ENCODE data around the gene RALY.
A peak's percentile ranks its signal among the peaks of the same experiment; 100 is the strongest.

RALY gene

DNA sequence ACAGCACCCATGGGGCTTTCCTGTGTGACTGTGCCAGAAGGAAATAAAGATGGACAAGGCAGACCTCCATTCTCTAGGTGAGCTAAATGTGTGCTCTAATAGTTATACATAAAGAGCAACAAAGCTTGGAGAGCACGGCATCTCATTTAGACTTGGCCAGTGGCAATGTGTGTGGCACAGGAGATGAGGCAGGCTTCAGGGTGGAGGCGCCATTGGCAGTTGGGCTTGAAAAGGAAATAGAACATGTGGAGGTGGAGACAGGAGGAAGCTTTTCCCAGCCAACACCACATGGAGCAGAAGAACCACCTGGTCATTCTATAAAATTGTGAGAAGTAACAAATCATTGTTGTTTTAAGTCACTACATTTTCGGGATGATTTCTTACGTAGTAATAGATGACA, 3.6 kb upstream of the RALY start:
- no peak for DNase-seq

DNA sequence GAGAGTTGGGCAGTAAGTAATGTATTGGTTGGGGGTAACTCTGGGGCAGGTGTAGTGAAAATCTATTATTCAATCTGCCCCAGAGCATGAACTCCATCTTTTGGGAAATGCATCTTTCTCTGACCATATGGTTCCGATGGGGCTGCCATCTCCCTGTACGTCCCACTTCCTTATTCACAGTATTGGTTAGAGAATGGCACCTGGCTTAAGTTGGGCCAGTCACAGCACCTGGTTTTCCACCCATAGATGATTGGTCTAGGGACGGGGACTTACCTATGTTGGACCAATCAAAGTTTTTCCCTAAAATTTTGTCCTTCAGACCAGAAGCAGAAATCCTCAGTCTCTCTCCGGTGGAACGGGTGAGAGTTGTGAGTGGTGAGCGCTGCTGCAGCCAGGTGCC, 2.2 kb upstream of the RALY start:
- DNase-seq, result no peak

DNA sequence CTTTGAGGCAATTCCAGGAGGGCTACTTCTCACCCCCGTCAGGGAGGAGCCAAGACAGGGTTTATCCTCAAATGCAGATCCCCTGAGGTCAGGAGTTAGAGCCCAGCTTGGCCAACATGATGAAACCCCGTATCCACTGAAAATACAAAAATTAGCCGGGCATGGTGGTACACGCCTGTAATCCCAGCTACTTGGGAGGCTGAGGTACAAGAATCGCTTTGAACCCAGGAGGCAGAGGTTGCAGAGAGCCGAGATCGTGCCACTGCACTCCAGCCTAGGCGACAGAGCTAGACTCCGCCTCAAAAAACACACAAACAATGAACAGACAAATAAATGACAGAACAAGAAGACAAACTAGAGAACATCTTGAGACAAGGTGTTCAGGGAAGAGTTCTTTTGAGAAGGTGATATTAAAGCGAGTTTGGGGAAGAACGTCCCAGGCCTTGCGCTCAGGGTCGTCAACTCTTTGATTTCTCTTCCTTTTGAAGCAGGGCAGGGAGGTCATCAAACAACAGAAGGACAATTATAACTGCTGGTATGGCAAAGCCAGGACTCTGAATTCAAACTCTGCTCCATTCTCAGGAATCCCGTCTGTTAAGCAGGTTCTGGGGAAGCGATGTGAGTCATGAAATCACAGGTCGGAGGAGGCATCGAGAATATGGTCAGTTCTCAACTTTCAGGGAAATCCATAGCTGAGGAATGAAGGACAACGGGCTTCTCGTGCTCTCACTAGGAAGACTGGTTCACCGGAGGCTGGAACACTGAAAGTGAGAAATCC, 1.4 kb upstream of the RALY start:
- peak; percentile 55 for DNase-seq

- DNase-seq, result peak; percentile 98
These were observed 662 bp upstream of the RALY start for GRCh38 chr20:33992923-33993575.

DNA sequence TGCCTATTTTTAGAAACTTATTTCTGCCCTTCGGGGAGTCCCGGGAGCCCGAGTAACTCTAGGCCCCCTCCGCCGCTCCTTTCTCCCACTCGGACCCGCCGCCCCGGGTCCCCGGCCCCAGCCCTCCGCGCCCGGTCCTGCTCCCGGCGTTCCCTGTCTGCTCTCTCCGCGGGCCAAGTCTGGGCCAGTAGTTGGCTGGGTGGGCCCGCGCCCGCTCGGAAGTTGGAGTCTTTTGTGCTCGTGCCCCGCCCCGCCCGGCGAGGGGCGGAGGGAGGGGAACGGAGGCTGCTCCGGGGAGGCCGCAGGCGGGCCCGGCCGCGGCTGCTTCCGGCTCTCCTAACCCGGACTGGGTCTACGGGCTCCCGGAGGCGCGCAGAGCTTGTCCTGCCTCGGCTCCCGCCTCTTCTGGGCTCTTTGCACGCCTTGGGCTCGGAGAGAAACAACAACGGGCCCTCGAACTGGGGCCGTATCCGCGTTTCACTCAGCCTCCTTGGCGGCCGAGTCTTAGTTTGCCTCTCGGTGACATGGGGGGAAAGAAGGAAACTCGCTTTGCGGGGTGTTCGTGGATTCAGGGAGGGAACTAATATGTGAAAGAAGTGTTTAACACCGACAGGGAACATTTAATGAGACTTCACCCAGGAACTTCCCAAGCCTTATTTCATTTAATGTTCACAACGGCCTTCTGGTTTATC, 657 bp downstream of the RALY start:
- peak; percentile 89 for DNase-seq

GRCh38 chr20:33995053-33995831, 1.5 kb downstream of the RALY start:
- no peak for DNase-seq

GRCh38 chr20:33999025-33999649, 5.4 kb downstream of the RALY start:
- no peak for DNase-seq

DNA sequence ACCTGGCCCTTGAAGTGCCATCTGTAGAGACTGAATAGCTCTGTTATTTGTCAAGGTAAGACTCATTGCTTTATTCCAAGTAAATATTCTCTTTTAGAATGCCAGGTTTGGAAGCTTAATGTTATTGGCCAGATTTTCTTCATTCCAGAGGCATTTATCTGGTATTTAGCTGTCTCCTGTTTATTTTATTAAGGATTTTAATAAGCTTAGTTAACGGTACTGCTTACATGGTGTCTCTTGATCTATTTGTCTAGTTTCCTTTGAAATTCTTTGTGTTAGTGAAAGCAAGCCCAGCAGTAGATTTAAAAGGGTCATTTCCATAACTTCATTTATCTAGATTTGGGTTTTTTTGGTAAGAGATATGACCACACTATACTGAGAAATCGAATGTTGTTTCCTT, 7.7 kb downstream of the RALY start:
- DNase-seq, result no peak

DNA sequence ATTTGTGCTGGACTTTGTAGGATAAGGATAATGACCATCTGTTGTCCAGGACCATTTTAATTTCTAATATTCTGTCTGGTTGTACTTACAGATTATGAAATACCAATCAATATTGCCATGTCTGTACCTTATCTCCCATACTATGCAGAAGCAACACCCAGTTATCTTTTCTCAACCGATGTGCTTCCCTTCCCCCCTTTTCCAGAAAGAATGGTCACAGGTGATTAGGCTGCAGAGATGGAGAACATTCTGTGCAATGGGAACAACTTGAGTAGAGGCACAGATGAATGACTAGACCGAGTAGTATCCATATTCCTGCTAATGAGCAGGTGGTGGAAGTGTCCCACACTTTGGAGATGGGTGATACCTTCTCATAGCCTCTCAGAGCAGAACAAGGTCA, 10.5 kb downstream of the RALY start:
- DNase-seq, result no peak

DNA sequence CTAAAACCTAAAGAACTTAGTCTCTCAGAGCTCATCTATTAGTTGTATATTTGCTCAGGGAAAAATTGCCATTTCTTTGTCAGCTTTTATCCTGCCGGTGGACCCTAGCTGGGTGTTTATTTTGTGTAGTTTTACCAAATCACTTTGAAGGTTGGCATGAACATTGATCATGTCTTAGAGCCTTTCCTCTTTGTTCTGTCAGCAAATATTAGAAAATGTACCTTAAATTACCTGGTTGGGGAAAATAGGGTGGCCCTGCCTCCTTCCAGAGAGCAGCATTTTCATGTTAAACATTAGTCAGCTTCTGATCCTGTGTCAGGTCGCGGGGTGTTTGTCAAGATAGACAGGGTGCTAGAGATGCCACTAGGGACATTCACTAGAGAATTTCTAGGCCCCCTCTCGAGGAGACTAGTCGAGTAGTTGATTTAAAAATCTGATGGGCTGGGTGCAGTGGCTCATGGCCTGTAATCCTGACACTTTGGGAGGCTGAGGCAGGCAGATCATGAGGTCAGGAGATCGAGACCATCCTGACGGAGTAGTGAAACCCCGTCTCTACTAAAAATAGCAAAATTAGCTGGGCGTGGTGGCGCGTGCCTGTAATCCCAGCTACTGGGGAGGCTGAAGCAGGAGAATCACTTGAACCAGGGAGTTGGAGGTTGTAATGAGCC, 11.2 kb downstream of the RALY start:
- no peak for DNase-seq

- no peak for DNase-seq
These were observed 12.9 kb downstream of the RALY start for GRCh38 chr20:34006619-34007018.

GRCh38 chr20:34008477-34008876, 14.8 kb downstream of the RALY start:
- no peak for DNase-seq

GRCh38 chr20:34010405-34010931, 16.8 kb downstream of the RALY start:
- DNase-seq, result no peak

DNA sequence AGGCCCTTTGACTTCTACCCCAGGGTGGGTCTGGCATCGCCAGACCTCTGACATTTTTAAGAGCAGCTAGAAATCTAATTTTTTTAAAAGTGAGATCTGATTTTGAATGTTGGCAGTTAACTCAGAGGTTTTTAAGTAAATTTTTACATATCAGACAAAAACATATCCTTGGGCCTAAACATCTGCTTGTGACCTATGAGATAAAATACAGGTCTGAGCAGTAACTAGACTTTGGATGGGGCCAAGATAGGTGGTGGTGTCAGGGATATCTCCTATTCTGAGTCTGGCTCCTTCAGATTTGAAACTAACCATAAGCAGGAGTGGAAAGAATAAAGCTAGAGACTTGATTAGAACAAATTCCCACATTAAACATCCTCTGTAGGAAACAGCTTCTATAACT, 17.6 kb downstream of the RALY start:
- DNase-seq, result no peak

GRCh38 chr20:34012330-34012729, 18.6 kb downstream of the RALY start:
- no peak for DNase-seq

DNA sequence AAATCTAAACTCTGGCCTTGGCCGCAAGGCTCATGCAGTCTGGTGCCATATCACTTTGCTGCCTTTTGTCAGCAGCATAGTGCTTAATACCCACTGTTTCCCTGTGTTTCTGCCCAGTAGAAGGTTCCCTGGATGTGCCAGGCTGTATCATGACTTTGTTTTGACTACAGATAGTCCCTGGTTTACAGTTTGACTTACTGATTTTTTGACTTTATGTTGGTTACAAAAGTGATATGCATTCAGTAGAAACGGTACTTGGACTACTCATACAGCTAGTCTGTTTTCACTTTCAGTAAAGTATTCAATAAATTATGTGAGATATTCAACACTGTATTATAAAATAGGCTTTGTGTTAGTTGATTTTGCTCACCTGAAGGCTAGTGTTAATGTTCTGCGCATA, 19.0 kb downstream of the RALY start:
- no peak for DNase-seq

DNA sequence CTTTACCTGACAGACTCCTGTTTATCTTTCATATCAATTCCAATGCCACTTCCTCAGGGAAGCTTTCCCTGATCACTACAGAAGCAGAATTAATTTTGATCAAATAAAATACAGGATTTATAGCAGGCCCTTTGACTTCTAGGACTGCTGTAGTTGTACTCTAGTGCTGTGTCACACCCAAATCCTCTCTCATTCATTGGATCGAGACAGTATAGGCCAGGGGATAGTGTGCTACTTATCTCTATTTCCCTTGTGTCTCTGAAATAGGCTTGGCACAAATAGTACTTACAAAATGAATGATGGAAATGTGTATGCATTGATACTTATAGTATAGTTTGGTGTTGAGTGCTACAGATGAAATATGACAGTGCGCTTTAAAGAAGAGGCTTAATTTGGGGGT, 19.8 kb downstream of the RALY start:
- no peak for DNase-seq

GRCh38 chr20:34014878-34015277, 21.2 kb downstream of the RALY start:
- no peak for DNase-seq

- DNase-seq, result no peak
These were observed 22.0 kb downstream of the RALY start for GRCh38 chr20:34015401-34016335.

- no peak for DNase-seq
These were observed 23.0 kb downstream of the RALY start for GRCh38 chr20:34016736-34017135.

- no peak for DNase-seq
These were observed 23.9 kb downstream of the RALY start for GRCh38 chr20:34017610-34018009.
